H9 (cell line): ENCODE measurements around the gene PRPF6. TPM values are rescaled to one million over a fixed set of nuclear protein-coding genes. Genes with fewer than 3 reads are reported as not detected.

Experiments used
- DNase-seq: peaks from one replicate; pipeline ENCODE4 v3.0.0-alpha.2; 2017
- H2AFZ ChIP-seq: one replicate; pipeline ENCODE4 v1.6.1; 2013; ENCODE audit warnings: mild to moderate bottlenecking, low read length, control low read depth, moderate library complexity
- H2AK5ac ChIP-seq: 2 replicates; pipeline ENCODE4 v1.6.1; 2013; ENCODE audit warnings: low read length, control low read depth, mixed read lengths; ENCODE audit not compliant: insufficient read length
- H2BK120ac ChIP-seq: one replicate; pipeline ENCODE4 v1.6.1; 2013; ENCODE audit warnings: low read depth, mild to moderate bottlenecking, low read length, control low read depth, inconsistent platforms; ENCODE audit not compliant: poor library complexity, severe bottlenecking
- H2BK12ac ChIP-seq: 2 replicates; pipeline ENCODE4 v1.6.1; 2013; ENCODE audit warnings: low read length, control low read depth, mixed read lengths, low read depth; ENCODE audit not compliant: insufficient read length
- H2BK15ac ChIP-seq: 2 replicates; pipeline ENCODE4 v1.6.1; 2013; ENCODE audit warnings: low read depth, low read length, control low read depth
- H2BK20ac ChIP-seq: one replicate; pipeline ENCODE4 v1.6.1; 2013; ENCODE audit warnings: low read depth, mild to moderate bottlenecking, low read length, control low read depth, inconsistent platforms; ENCODE audit not compliant: poor library complexity, severe bottlenecking
- H2BK5ac ChIP-seq: 2 replicates; pipeline ENCODE4 v1.6.1; 2013; ENCODE audit warnings: low read length, control low read depth, mixed read lengths; ENCODE audit not compliant: insufficient read length
- H3K14ac ChIP-seq: 2 replicates; pipeline ENCODE4 v1.6.1; 2013; ENCODE audit warnings: low read length, control low read depth; ENCODE audit not compliant: insufficient read depth
- H3K18ac ChIP-seq: 2 replicates; pipeline ENCODE4 v1.6.1; 2013; ENCODE audit warnings: low read depth, mild to moderate bottlenecking, mixed read lengths, low read length, control low read depth; ENCODE audit not compliant: insufficient read length
- H3K23ac ChIP-seq: 2 replicates; pipeline ENCODE4 v1.6.1; 2013; ENCODE audit warnings: low read length, control low read depth, mixed read lengths, low read depth; ENCODE audit not compliant: insufficient read length
- H3K23me2 ChIP-seq: 2 replicates; pipeline ENCODE4 v1.6.1; 2013; ENCODE audit warnings: low read depth, mild to moderate bottlenecking, mixed read lengths, low read length, control low read depth; ENCODE audit not compliant: insufficient read length, poor library complexity, severe bottlenecking
- H3K27ac ChIP-seq: 2 replicates; pipeline ENCODE4 v1.5.1; 2013; ENCODE audit warnings: low read length, control low read depth, mixed read lengths, low read depth; ENCODE audit not compliant: insufficient read length
- H3K27me3 ChIP-seq: 2 replicates; pipeline ENCODE4 v1.6.1; 2013; ENCODE audit warnings: low read length, control low read depth, inconsistent platforms; ENCODE audit not compliant: insufficient read depth
- H3K4ac ChIP-seq: 2 replicates; pipeline ENCODE4 v1.6.1; 2013; ENCODE audit warnings: low read depth, mild to moderate bottlenecking, control low read depth, inconsistent platforms, low read length, moderate library complexity
- H3K4me1 ChIP-seq: 2 replicates; pipeline ENCODE4 v1.6.1; 2013; ENCODE audit warnings: low read length, control low read depth, inconsistent platforms; ENCODE audit not compliant: insufficient read depth
- H3K4me2 ChIP-seq: 2 replicates; pipeline ENCODE4 v1.6.1; 2013; ENCODE audit warnings: low read length, control low read depth, mixed read lengths; ENCODE audit not compliant: insufficient read length, insufficient read depth
- H3K56ac ChIP-seq: 2 replicates; pipeline ENCODE4 v1.6.1; 2013; ENCODE audit warnings: low read depth, mild to moderate bottlenecking, mixed read lengths, low read length, control low read depth; ENCODE audit not compliant: insufficient read length
- H3K79me1 ChIP-seq: 2 replicates; pipeline ENCODE4 v1.6.1; 2013; ENCODE audit warnings: low read depth, mild to moderate bottlenecking, moderate library complexity, low read length, control low read depth, inconsistent platforms; ENCODE audit not compliant: insufficient read depth, poor library complexity, severe bottlenecking
- H3K79me2 ChIP-seq: 2 replicates; pipeline ENCODE4 v1.6.1; 2013; ENCODE audit warnings: low read length, control low read depth, inconsistent platforms; ENCODE audit not compliant: insufficient read depth
- H3K9ac ChIP-seq: 2 replicates; pipeline ENCODE4 v1.6.1; 2013; ENCODE audit warnings: low read length, control low read depth, mixed read lengths; ENCODE audit not compliant: insufficient read length; ENCODE audit errors: extremely low read depth
- H3K9me3 ChIP-seq: one replicate; pipeline ENCODE4 v1.6.1; 2013; ENCODE audit warnings: low read depth, low read length, inconsistent platforms; ENCODE audit not compliant: control insufficient read depth
- H3T11ph ChIP-seq: one replicate; pipeline ENCODE4 v1.6.1; 2013; ENCODE audit warnings: mild to moderate bottlenecking, low read length, control low read depth, inconsistent platforms
- H4K20me1 ChIP-seq: one replicate; pipeline ENCODE4 v1.6.1; 2013; ENCODE audit not compliant: control insufficient read depth, insufficient read length, insufficient read depth
- H4K5ac ChIP-seq: 2 replicates; pipeline ENCODE4 v1.6.1; 2013; ENCODE audit warnings: low read depth, mild to moderate bottlenecking, mixed read lengths, low read length, control low read depth; ENCODE audit not compliant: insufficient read length
- H4K8ac ChIP-seq: replicated peaks from 2 replicates; pipeline ENCODE4 v1.6.1; 2013; ENCODE audit warnings: low read length, control low read depth, mixed read lengths, low read depth; ENCODE audit not compliant: insufficient read length
- H4K91ac ChIP-seq: 2 replicates; pipeline ENCODE4 v1.6.1; 2013; ENCODE audit warnings: low read depth, mild to moderate bottlenecking, moderate library complexity, mixed read lengths, low read length, control low read depth; ENCODE audit not compliant: insufficient read length
- H3K27ac Mint-ChIP-seq, 3 experiments: 2 replicates in 2 of 3; 3 replicates in 1 of 3; pipeline ENCODE4 v1.8.0; 2020 to 2021; ENCODE audit warnings: mixed read lengths in 3 of 3, mild to moderate bottlenecking in 1 of 3, moderate library complexity in 1 of 3
- H3K27me3 Mint-ChIP-seq: 2 replicates; pipeline ENCODE4 v1.8.0; 2021; ENCODE audit warnings: low read depth, mild to moderate bottlenecking, moderate library complexity, mixed read lengths
- H3K36me3 Mint-ChIP-seq, 3 experiments: 2 replicates in 2 of 3; 3 replicates in 1 of 3; pipeline ENCODE4 v1.8.0; 2020 to 2021; ENCODE audit warnings: low read depth in 3 of 3, mixed read lengths in 3 of 3; ENCODE audit not compliant: insufficient read depth in 1 of 3
- H3K4me1 Mint-ChIP-seq, 2 experiments: 2 replicates each; pipeline ENCODE4 v1.8.0; 2020; ENCODE audit warnings: mixed read lengths in 2 of 2
- H3K4me3 Mint-ChIP-seq, 2 experiments: 2 replicates in 1 of 2; 3 replicates in 1 of 2; pipeline ENCODE4 v1.8.0; 2020 to 2021; ENCODE audit warnings: mild to moderate bottlenecking in 2 of 2, mixed read lengths in 2 of 2, moderate library complexity in 1 of 2
- H3K9me3 Mint-ChIP-seq, 2 experiments: 2 replicates in 1 of 2; 3 replicates in 1 of 2; pipeline ENCODE4 v1.8.0; 2020; ENCODE audit warnings: mild to moderate bottlenecking in 2 of 2, mixed read lengths in 2 of 2, moderate library complexity in 1 of 2
- WGBS: extraction: QIAGEN DNeasy Blood & Tissue Kit; methylation state at CpG from one replicate; pipeline ENCODE4 v1.1.7; 2013; ENCODE audit warnings: missing lambda C conversion rate, low lambda C conversion rate, mixed read lengths; ENCODE audit not compliant: insufficient read length; ENCODE audit errors: extremely low coverage; 5-methylcytosine and 5-hydroxymethylcytosine counted together
- total RNA-seq: library from RNA; stranded (reverse); gene quantifications from 2 replicates; pipeline ENCODE4 v1.2.1, GENCODE V29; 2021
- TF ChIP-seq, protein P1 (sequence below): fragments of 200-600 bp; sonication (generic); conservative IDR thresholded peaks from 3 replicates; pipeline ENCODE4 v1.8.0; 2021; ENCODE audit warnings: antibody characterized with exemption, mild to moderate bottlenecking

The PRPF6 gene
- total RNA-seq, 1 experiment from 2014 or later, result 87.9 TPM

- DNase-seq, result no peak
- no peaks in the 10 kb centered on the region for H3K9me3 ChIP-seq
- no peaks in the 10 kb centered on the region for H3K79me2 ChIP-seq
- Mint-ChIP-seq H3K27ac (no peak overlapping the region), H3K27me3 (peaks cover 82% of the 10 kb centered on the region), H3K9me3 (peaks cover 0 to 3% of the 10 kb centered on the region in 2 experiments; a peak in 1 of 5 replicates), H3K4me1 (peaks cover 17 to 25% of the 10 kb centered on the region in 2 experiments), H3K4me3 (no peak overlapping the region), H3K36me3 (peaks cover 0 to 2% (median 0%) of the 10 kb centered on the region in 3 experiments; a peak in 2 of 7 replicates)
- H2BK5ac ChIP-seq, result no peak overlapping the region
- no peak overlapping the region for H3K18ac ChIP-seq
- no peaks in the 10 kb centered on the region for H3K79me1 ChIP-seq
- no peak overlapping the region for H2BK15ac ChIP-seq
- no peak overlapping the region for H2BK120ac ChIP-seq
- H4K8ac ChIP-seq, result no peak overlapping the region
- no peaks in the 10 kb centered on the region for H3K4me1 ChIP-seq
- no peak overlapping the region for H3K27ac ChIP-seq
- TF ChIP-seq, protein P1, sequence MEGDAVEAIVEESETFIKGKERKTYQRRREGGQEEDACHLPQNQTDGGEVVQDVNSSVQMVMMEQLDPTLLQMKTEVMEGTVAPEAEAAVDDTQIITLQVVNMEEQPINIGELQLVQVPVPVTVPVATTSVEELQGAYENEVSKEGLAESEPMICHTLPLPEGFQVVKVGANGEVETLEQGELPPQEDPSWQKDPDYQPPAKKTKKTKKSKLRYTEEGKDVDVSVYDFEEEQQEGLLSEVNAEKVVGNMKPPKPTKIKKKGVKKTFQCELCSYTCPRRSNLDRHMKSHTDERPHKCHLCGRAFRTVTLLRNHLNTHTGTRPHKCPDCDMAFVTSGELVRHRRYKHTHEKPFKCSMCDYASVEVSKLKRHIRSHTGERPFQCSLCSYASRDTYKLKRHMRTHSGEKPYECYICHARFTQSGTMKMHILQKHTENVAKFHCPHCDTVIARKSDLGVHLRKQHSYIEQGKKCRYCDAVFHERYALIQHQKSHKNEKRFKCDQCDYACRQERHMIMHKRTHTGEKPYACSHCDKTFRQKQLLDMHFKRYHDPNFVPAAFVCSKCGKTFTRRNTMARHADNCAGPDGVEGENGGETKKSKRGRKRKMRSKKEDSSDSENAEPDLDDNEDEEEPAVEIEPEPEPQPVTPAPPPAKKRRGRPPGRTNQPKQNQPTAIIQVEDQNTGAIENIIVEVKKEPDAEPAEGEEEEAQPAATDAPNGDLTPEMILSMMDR, result no peak
- peaks cover 26% of the 10 kb centered on the region; the same call in 1 of the 2 replicates for H3K27me3 ChIP-seq
- no peak overlapping the region for H3K56ac ChIP-seq
- no peak overlapping the region for H2AK5ac ChIP-seq
- no peak overlapping the region for H3T11ph ChIP-seq
- H4K91ac ChIP-seq, result no peak overlapping the region
- H3K23ac ChIP-seq, result no peak overlapping the region
- no peak overlapping the region for H3K4me2 ChIP-seq
- H3K4ac ChIP-seq, result no peak overlapping the region
- no peak overlapping the region for H3K14ac ChIP-seq
- H3K9ac ChIP-seq, result no peak overlapping the region
- no peaks in the 10 kb centered on the region for H3K23me2 ChIP-seq
- H4K5ac ChIP-seq, result no peak overlapping the region
- no peak overlapping the region for H2AFZ ChIP-seq
- no peak overlapping the region for H2BK20ac ChIP-seq
- no CpG with 5 or more reads among the region's 101 CpGs for WGBS
- no peaks in the 10 kb centered on the region for H4K20me1 ChIP-seq
- H2BK12ac ChIP-seq, result no peak overlapping the region
Measured at GRCh38 chr20:64048402-64049044, 67.6 kb downstream of the PRPF6 start.
